HepG2 (cell line): ENCODE results near the gene EFCAB8. TPM values are rescaled to one million over a fixed set of nuclear protein-coding genes. Genes with fewer than 3 reads are reported as not detected.

ENCODE experiments used
- ARID4A ChIP-seq: sonication (generic); formaldehyde crosslinking; IDR thresholded peaks from 2 replicates; pipeline ENCODE4 v1.5.0; 2020; ENCODE audit warnings: mild to moderate bottlenecking, missing genetic modification reagents, borderline replicate concordance
- DRAP1 ChIP-seq: IDR thresholded peaks from 2 replicates; pipeline ENCODE4 v1.6.1; 2016; ENCODE audit warnings: missing genetic modification reagents, missing compliant biosample characterization
- FOXK1 ChIP-seq: sonication (generic); formaldehyde crosslinking; IDR thresholded peaks from 2 replicates; pipeline ENCODE4 v1.4.0; 2020; ENCODE audit warnings: low read depth, missing genetic modification reagents, borderline replicate concordance
- KLF6 ChIP-seq: IDR thresholded peaks from 2 replicates; pipeline ENCODE4 v1.8.0; 2016; ENCODE audit warnings: missing biosample characterization, missing genetic modification reagents
- MTA1 ChIP-seq: sonication (generic); formaldehyde crosslinking; IDR thresholded peaks from 2 replicates; pipeline ENCODE4 v1.4.0; 2020; ENCODE audit warnings: missing genetic modification reagents, mild to moderate bottlenecking, borderline replicate concordance
- REST ChIP-seq, 2 experiments: IDR thresholded peaks; 2 replicates each; pipeline ENCODE4 v1.6.1; 2011 to 2012; ENCODE audit warnings: low read length in 2 of 2, borderline replicate concordance in 1 of 2, low read depth in 1 of 2, mild to moderate bottlenecking in 1 of 2, moderate library complexity in 1 of 2
- ZNF143 ChIP-seq: sonication (generic); formaldehyde crosslinking; IDR thresholded peaks from 2 replicates; pipeline ENCODE4 v1.4.0; 2020; ENCODE audit warnings: missing genetic modification reagents
- ZNF224 ChIP-seq: sonication (generic); formaldehyde crosslinking; IDR thresholded peaks from 2 replicates; pipeline ENCODE4 v1.5.0; 2020; ENCODE audit warnings: mild to moderate bottlenecking, missing genetic modification reagents
- ZNF33A ChIP-seq: sonication (generic); formaldehyde crosslinking; IDR thresholded peaks from 2 replicates; pipeline ENCODE4 v1.5.1; 2020; ENCODE audit warnings: missing genetic modification reagents, mild to moderate bottlenecking, moderate library complexity, borderline replicate concordance
- ZNF567 ChIP-seq: sonication (generic); formaldehyde crosslinking; IDR thresholded peaks from 2 replicates; pipeline ENCODE4 v1.8.1; 2023; ENCODE audit warnings: mild to moderate bottlenecking, missing genetic modification reagents, borderline replicate concordance
- ZNF607 ChIP-seq: sonication (generic); formaldehyde crosslinking; IDR thresholded peaks from 2 replicates; pipeline ENCODE4 v1.5.1; 2020; ENCODE audit warnings: missing genetic modification reagents, mild to moderate bottlenecking, borderline replicate concordance
- polyA plus RNA-seq, 8 experiments: library from polyadenylated mRNA; depleted of rRNA in 3 of 8; stranded (reverse) in 7 of 8; unstranded in 1 of 8; fragments of >200 nt; fragmentation: Illumina TruSeq in 4 of 8; extraction: Trizol in 4 of 8; gene quantifications; 2 replicates each; pipeline versions ENCODE4 v1.2.1 to v1.2.3, GENCODE V29; 2011 to 2016; ENCODE audit warnings: low read depth in 4 of 8, missing spikeins in 1 of 8, mixed read lengths in 1 of 8; ENCODE audit not compliant: insufficient read depth in 1 of 8
- total RNA-seq, 5 experiments: library from RNA; depleted of rRNA; stranded (reverse); fragments of >200 nt; fragmentation: Illumina TruSeq; extraction: Trizol; gene quantifications; 2 replicates each; pipeline ENCODE4 v1.2.3, GENCODE V29; 2016; ENCODE audit warnings: low read depth in 1 of 5
- TF ChIP-seq, protein P1 (sequence below): sonication (generic); formaldehyde crosslinking; IDR thresholded peaks from 2 replicates; pipeline ENCODE4 v1.4.0; 2020; ENCODE audit warnings: mild to moderate bottlenecking, missing genetic modification reagents
- TF ChIP-seq, protein P2 (sequence below): sonication (generic); formaldehyde crosslinking; IDR thresholded peaks from 2 replicates; pipeline ENCODE4 v1.4.0; 2020; ENCODE audit warnings: missing genetic modification reagents
- TF ChIP-seq, protein P3 (sequence below): sonication (generic); formaldehyde crosslinking; conservative IDR thresholded peaks from 2 replicates; pipeline ENCODE4 v1.8.0; 2022; ENCODE audit warnings: missing genetic modification reagents

Gene EFCAB8
- total and polyA plus RNA-seq, 2 of the 13 experiments (the other 11 are each of a cell fraction or from before 2014, with no cell fraction given): 0.15 to 0.22 TPM

- TF ChIP-seq REST (IDR thresholded peaks at IDR 0.05; ENCODE audit: borderline replicate concordance in 1 of 2, low read depth in 1 of 2, low read length in 2 of 2) (peak in 1 of 2 experiments; percentile 26; a peak in 1 of 4 replicates), MTA1 (peak; percentile 88; the same call in 1 of the 2 replicates), DRAP1 (no peak), ZNF224 (peak; percentile 71; the same call in 1 of the 2 replicates), KLF6 (CRISPR knock-in tag) (peak; percentile 58; the same call in 1 of the 2 replicates), ARID4A (CRISPR knock-in tag) (peak; percentile 95), ZNF567 (CRISPR knock-in tag) (peak; percentile 87), ZNF607 (CRISPR knock-in tag) (peak; percentile 96), ZNF143 (CRISPR knock-in tag) (no peak), ZNF33A (CRISPR knock-in tag) (no peak), FOXK1 (CRISPR knock-in tag) (peak; percentile 78; the same call in 1 of the 2 replicates)
- TF ChIP-seq, protein P1, sequence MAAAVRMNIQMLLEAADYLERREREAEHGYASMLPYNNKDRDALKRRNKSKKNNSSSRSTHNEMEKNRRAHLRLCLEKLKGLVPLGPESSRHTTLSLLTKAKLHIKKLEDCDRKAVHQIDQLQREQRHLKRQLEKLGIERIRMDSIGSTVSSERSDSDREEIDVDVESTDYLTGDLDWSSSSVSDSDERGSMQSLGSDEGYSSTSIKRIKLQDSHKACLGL: peak; percentile 50; the same call in 1 of the 2 replicates
- TF ChIP-seq, protein P2, sequence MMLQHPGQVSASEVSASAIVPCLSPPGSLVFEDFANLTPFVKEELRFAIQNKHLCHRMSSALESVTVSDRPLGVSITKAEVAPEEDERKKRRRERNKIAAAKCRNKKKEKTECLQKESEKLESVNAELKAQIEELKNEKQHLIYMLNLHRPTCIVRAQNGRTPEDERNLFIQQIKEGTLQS: 0 out of 2 replicates have a peak, but pooled peaks have one; percentile 9
- TF ChIP-seq, protein P3, sequence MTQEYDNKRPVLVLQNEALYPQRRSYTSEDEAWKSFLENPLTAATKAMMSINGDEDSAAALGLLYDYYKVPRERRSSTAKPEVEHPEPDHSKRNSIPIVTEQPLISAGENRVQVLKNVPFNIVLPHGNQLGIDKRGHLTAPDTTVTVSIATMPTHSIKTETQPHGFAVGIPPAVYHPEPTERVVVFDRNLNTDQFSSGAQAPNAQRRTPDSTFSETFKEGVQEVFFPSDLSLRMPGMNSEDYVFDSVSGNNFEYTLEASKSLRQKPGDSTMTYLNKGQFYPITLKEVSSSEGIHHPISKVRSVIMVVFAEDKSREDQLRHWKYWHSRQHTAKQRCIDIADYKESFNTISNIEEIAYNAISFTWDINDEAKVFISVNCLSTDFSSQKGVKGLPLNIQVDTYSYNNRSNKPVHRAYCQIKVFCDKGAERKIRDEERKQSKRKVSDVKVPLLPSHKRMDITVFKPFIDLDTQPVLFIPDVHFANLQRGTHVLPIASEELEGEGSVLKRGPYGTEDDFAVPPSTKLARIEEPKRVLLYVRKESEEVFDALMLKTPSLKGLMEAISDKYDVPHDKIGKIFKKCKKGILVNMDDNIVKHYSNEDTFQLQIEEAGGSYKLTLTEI (CRISPR knock-in tag): no peak
Measured at GRCh38 chr20:32819992-32820697, 38.6 kb upstream of the EFCAB8 start (continued).
